HL-60/S4 treated with phorbol 12-myristate 13-acetate at 8.2 ng/mL for 4 days and 3 days (cell line): Measurements from ENCODE around the gene WIZ.
"Not testable (repeated sequence)": the region's sequence is repeated elsewhere in the genome, so short reads cannot be mapped to it uniquely, and the experiment has no call there.

Experiments
- in situ Hi-C: fragments of 300-500 bp; cut with MboI; formaldehyde crosslinking; loops from 2 replicates; pipeline ENCODE4 v1.15.0; 2022; ENCODE audit warnings: low sequenced_read_pairs

The WIZ gene

DNA sequence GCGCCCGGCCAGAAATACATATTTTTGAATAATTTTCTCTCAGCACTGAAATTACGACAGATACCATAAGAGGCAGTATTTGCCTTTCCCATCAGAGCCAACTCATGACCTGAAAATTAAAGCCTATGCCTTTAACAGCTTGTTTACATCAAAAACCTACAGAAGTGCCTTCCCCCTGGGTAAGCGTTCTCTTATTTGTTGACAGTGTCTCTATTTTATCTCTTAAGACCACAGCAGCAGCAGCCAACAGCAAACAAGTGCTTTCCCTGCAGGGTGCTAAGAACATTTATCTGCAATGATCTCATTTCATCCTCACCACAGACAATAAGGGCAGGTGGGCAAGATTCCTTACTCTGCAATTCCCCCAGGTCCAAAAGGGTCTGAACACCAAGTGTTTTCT lies 36.9 kb downstream of the WIZ start:
- in situ Hi-C loops = no loop called here

DNA sequence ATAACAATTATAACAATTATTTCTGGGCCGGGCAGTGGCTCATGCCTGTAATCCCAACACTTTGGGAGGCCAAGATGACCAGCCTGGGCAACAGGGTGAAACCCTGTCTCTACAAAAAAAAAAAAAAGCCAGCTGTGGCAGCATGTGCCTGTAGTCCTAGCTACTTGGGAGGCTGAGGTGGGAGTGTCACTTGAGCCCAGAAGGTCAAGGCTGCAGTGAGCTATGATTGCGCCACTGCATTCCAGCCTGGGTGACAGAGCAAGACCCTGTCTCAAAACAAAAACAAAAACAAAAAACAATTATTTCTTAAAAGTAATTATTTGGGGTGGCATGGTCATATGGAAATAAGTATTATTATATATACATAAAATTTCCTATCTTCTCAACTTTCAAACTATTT lies 38.4 kb downstream of the WIZ start:
- in situ Hi-C loops = not testable (repeated sequence)

DNA sequence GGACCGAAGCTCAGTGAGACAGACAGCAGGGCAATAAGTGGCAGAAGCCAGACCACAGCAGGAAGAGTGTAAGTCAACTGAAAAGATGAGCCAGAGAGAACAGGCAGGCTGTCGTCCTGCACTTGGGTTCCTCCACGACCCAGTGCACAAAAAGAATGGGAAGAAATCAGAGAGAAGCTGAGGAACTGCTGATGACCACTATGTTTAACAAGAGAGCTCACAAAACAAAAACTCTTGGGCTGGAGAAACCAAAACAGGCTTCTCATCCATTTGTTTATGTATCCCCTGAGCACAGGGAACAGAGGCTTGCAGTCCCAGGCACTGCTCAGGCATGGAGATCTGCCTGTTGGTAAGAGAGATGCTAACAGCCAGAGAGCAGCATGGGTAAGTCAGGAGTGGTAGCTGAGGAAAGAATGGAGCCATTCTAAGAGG lies 45.0 kb downstream of the WIZ start:
- in situ Hi-C loops = no loop called here

DNA sequence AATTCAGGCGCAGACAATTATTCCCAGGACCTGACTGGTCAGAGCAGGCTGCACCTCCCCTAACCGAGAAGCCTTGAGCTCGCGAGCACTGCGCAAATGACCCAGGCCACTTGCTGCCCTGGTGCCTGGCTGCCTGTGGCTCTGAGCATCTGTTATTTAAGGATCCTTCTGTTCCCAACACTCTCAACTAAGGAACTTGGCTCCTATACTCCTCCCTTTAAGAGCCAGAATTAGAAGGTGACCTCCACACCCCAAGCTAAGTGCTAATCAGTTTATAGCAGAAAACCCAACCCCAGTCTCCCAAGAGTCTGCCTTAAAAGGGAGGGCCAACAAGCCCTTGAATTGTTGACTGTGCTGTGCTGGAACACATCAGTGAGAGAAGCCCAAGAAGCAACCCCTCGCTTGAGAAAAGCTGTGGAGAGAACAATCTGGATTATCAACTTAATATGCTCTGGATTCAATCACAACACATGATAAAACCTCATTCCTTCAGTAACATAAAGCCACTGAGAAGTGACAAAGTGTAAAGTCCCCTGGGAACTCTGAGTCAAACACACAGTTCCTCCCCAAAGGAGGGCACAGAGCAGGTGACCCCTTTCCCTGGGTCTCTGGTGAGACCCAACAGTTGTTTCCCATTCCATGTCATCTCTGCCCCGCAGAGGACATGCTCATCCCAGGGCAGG lies 45.5 kb downstream of the WIZ start:
- in situ Hi-C loops = no loop called here

DNA sequence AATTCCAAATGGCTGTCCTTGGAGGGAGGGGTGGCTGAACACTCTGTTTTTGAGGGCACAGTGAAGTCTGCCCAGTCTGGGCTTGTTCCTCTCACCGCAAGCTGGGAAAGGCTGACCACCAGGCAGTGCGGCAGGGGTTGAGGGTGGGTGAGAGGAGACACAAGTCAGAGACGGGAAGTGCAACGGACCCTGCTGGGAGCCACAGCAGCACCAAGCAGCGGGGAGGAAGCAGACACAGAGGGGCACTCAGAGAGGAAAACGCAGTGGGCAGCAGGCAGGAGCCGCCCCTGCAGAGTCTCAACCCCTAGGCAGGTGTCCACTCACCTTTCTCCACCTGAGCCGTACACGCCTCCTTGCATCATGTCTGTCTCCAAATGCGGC lies 46.6 kb downstream of the WIZ start:
- in situ Hi-C loops = no loop called here

DNA sequence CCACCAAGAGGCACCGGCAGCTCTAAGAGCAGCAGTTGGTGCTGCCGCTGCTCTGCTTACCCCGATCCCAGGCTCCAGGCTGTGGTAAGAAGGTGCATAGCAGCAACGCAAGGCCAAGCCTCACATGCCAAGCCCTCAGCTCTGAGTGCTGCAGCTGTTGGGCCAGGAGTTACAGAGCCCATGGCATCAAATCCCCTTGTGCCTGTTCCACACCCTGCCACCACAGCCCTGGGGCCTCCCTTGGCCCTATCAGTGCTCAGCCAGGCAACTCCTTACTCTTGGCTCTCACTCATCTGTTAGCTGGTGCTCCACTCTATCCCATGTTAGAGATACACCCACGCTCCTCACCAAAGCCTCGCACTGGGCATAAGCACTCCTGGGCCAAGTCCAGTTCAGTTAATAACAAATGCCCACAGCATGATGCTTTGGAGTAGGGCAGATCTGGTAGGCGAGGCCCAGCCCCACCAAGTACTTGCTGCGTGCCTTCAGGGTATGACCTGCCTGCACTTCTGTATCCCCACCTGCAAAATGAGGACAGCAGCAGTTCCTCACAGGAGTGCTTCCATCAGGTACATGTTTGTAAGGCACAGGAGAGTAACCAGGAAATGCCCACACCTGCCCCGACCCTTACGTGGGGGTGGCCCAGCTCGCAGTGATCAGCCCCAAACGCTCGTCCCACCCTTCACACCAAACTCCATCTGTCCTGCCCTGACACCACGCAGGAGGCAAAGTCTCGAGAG lies 47.2 kb downstream of the WIZ start:
- in situ Hi-C loops = no loop called here

DNA sequence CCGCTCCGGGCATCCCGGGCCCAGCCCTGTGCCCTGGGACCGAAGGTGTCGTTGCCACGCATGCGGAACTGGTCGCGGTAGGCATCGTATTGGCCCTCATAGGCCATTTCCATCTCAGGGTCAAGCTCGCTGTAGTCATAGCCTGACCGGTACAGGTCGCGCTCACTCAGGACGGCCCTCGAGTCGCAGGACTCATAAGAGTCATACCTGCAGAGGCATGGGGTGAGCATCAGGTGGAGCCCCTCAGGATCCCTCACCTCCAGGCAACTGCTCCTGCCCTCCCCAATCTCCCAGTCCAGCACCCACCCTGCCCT lies 48.4 kb downstream of the WIZ start:
- in situ Hi-C loops = no loop called here

DNA sequence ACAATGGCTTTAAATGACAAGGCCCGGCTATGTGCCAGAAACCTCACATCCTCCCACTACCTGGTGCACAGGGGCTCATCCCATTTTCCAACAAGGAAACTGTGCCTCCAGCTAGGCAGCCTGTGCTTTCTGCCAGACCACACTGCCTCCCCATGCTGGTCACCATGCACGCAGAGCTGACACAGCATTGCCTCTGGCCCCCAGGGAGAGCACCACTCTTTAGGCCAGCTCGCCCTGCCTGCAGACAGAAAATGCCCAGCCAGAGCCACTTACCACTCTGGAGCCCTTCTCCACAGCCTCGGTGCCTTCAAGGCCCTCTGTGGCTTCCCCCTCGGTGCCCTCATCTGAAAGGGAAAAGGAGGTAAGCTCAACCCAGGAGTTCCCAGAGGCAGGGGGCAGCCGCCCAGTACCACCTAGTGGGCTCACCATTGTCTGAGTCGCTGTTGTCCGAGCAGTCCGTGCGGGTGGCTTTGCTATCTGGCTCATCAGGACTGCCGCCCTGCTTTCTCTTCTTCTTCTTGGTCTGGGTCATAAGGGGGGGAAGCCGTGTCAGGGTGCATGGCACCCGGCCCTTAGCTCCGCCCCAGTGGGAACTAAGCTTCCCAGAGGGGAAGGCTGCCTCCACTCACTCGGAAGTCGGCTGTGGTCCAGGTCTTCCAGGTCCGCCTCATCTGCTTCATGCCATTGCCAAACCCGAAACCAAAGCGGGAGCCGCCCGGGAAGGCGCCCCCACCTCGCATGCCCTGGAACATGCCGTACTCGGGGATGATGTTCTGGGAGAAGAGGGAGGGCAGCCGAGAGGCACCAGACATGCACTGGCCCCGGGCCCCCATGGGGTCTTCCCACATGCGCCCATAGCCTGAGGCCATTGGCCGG lies 49.0 kb downstream of the WIZ start:
- in situ Hi-C loops = no loop called here

DNA sequence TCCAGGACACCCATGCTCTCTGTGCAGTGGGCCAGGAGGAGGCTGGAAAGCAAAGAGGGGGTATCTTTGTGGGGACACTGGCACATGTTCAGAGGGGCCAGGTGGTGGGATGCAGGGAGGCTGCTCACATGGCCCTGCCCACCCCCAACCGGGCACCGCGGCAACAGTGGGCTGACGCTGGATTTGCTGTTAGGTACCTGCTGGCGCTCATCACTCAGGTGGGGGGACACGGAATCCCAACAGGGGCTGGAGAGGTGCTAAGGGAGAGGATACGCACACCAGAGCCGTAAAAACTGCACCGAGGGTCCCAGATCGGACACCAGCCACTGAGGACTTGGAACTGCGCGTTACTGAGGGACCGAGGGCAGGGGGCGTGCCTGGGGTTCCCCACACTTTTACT lies 50.1 kb downstream of the WIZ start:
- in situ Hi-C loops = no loop called here

DNA sequence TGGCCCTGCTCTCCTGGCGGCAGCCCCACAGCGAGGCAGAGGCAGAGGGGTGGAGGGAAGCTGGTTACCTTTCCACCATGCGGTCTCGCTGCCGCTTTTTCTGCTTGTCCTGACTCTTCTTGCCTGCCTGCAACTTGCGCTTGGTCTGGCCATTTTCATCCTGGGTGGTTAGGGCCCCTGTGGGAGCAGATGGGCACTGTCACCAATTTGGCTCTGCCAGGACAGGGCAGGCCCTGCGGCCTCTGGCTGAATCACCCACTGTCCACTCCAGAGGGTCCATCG lies 50.6 kb downstream of the WIZ start:
- in situ Hi-C loops = no loop called here

DNA sequence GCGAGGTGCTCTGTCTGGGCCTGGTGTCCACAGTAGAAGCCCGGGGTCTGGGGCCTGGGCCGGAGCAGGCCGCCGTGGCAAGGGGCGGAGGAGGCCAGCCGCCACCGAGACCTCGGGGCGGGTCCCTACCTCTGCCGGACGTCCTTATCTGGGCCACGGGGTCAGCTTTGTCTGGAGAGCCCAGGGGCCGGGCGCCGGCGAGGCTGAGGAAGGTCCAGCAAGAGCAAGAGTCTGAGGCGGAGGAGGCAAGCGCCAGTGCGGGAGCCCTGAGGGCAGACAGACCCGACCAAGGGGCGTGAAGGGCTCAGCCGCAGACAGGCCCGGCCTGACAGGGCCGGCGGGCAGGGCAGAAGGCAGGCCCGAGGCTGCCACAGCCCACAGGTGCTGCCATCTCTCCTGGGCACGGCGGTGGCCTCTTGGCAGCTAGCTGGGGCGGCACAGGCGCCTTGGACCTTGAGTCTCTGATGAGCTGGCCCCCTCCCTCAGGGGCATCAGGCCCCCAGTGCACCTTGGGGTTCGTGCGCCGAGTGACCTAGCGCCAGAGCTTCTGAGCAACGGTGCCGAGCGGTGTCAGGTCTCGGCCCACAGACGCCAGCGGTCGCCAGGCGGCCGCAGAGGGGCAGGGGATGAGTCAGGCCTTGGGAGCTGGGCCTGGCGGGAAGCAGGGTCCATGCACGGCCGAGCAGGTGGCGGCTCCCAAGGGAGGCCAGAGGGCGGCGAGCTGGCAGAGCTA lies 51.1 kb downstream of the WIZ start:
- in situ Hi-C loops = no loop called here

DNA sequence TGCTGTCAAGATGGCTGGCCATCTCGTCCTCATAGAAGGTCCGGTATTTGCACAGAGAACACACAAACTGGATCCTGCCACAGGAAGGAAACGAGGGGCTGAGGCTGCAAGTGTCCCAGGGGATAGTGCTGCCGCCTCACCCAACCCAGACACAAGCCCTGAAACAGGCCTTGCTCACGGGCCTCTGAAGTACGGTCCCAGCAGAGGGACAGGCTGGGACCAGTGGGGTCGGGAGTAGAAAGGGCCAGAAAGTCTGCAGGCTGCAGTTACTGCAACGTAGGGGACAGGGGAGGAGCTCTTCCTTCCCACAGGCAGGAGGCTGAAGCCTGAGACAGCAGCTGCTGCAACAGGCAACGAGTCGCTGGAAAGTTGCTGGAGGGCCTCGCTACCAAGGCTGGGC lies 52.0 kb downstream of the WIZ start:
- in situ Hi-C loops = no loop called here

DNA sequence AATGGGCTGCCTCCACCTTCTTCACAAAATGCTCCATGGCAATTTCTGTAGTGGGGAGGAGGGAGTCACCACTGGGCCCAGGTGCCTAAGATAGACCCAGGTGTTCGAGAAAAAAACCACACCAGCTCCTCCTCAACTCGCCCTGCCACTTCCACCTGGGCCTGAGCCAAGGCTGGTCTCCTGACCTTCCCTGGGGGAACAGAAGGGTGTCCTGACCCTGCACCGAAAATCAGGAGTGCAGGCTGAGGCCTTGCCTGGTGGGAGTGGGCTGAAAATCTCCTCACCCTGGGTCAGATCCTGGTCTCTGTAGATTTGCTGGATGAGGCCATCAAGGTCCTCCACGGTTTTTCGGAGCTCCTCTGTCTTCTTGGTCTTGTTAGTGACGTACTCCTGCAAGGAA lies 52.5 kb downstream of the WIZ start:
- in situ Hi-C loops = no loop called here

DNA sequence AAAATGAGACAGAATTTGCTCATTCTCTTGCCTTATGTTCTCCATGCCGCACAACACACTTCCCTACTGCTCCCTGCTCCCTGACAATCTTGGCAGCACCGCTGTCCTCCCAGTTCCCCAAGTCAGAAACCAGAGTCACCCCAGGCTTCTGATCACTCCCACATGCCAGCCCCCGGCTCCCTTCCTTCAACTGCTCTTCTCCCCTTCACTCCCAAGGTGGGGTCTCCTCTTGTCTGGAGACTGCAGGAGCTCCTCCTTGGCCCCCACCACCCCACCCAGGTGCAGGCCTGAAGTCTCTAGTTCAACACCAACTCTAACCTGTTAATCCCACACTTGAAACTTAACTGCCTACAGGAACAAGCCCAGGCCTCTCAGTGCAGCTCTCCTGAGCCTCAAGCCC lies 53.3 kb downstream of the WIZ start:
- in situ Hi-C loops = no loop called here

DNA sequence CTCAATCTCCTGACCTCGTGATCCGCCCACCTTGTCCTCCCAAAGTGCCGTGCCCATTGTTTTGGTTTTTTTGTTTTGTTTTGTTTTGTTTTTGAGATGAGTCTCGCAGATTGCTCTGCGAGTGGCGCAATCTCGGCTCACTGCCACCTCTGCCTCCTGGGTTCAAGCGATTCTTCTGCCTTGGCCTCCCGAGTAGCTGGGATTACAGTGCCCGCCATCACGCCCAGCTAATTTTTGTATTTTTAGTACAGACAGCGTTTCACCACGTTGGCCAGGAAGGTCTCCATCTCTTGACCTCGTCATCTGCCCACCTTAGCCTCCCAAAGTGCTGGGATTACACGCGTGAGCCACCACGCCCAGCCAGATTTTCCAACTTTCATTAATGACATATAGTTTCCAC lies 54.5 kb downstream of the WIZ start:
- in situ Hi-C loops = not testable (repeated sequence)

DNA sequence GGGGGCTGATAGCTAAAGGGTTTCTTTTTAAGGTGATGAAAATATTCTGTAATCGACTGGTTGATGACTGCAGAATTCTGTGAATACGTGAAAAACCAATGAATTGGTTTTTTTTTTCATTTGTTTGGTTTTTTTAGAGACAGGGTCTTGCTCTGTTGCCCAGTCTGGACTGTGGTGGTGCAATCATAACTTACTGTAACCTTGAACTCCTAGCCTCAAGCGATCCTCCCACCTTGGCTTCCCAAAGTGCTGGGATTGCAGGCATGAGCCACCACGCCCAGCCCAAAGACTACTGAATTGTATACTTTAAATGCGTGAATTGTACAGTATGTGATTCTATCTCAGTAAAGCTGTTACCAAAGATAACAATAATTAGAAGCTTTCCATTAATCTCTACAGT lies 55.3 kb downstream of the WIZ start:
- in situ Hi-C loops = no loop called here

DNA sequence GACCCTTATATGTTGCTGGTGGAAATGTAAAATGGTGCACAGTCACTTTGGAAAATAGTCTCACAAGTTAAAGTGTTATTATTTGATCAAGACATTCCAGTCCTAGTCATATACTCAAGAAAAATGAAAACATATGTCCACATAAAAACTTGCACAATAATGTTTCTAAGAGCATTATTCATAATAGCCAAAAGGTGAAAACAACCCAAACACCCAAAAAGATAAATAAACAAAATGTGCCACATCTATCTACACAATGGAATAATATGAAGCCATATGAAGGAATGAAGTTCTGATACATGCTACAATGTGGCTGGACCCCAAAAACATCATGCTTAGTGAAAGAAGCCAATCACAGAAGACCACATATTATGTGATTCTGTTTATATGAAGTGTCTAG lies 55.8 kb downstream of the WIZ start:
- in situ Hi-C loops = no loop called here

DNA sequence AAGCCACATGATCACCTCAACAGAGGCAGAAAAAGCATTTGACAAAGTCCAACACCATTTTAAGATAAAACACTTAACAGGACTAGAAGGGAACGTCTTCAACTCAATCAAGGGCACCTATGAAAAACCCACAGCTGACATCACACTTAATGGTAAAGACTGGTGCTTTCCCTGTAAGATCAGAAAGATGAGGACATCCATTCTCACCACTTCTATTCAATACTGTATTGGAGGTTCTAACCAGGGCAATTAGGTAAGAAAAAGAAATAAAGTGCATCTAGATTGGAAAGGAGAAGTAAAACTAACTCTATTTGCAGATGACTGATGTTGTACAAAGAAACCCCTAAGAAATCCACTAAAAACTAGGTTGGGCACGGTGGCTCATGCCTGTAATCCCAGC lies 58.9 kb downstream of the WIZ start:
- in situ Hi-C loops = no loop called here

DNA sequence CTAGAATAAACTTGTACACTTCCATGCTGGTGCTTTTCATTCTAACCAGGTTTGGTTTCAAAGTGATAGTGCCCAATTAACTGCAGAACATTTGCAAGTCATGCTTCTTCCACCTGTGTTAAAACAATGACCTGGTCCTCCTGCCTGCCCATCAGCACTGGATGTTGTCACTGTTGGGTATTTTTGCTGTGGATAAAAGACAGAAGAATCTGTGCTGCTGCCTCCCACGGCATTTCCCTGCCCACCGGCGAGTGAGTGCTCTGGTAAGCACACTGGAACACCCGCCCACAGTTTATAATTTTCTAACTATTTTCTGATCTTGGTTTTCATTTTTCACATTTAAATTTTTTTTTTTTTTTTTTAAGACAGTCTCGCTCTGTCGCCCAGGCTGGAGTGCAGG lies 67.9 kb downstream of the WIZ start:
- in situ Hi-C loops = no loop called here

DNA sequence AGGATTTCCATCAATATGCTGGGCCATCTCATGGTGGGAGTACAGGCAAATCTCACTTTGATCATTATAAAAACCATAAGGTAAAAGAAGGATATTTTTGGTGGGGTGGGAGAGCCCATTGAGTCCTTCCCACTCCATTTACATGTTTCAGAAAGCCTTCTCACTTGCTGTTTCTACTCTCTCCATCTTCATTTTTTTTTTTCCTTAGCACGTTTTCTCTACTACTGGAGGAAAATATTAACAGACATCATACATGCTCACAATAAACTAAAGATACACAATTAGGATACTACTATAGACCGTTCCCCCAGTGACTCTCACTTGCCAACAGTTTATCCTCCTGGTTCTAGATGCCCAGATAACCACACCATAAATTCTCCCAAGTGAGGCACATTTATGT lies 68.3 kb downstream of the WIZ start:
- in situ Hi-C loops = no loop called here

DNA sequence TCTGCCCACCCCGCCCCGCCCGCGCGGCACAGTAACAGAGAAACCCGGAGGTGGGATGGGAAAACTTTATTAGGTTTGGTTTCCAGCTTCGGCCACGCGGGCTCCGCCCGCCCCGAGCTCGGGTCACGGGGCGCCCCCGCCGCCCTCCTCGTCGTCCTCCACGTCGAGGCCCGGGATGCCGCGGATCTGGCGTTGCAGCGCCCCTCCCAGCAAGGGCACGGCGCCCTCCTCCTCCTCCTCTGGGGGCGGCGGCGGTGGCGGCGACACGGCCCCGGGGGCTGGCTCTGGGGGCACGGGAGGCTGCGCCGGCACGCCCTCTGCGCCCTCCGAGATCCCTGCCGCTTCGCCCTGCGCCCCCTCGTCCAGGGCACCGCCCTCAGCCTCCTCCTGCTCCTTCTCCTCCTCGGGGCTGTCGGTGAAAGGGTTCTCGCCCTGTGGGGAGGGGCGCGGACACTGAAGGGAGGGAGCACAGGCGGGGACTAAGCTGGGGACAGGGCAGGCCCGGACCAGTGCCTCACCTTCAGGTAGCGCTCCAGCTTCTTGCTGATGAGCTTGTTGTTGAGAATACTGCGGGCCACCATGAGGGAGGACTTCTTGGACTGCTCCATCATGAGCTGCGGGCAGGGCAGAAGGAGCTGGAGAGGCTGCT lies 69.6 kb downstream of the WIZ start:
- in situ Hi-C loops = no loop called here
